Measurements from ENCODE around the gene SYT12.
A peak's percentile ranks its signal among the peaks of the same experiment; 100 is the strongest.

The SYT12 gene, protein sequence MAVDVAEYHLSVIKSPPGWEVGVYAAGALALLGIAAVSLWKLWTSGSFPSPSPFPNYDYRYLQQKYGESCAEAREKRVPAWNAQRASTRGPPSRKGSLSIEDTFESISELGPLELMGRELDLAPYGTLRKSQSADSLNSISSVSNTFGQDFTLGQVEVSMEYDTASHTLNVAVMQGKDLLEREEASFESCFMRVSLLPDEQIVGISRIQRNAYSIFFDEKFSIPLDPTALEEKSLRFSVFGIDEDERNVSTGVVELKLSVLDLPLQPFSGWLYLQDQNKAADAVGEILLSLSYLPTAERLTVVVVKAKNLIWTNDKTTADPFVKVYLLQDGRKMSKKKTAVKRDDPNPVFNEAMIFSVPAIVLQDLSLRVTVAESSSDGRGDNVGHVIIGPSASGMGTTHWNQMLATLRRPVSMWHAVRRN

DNA sequence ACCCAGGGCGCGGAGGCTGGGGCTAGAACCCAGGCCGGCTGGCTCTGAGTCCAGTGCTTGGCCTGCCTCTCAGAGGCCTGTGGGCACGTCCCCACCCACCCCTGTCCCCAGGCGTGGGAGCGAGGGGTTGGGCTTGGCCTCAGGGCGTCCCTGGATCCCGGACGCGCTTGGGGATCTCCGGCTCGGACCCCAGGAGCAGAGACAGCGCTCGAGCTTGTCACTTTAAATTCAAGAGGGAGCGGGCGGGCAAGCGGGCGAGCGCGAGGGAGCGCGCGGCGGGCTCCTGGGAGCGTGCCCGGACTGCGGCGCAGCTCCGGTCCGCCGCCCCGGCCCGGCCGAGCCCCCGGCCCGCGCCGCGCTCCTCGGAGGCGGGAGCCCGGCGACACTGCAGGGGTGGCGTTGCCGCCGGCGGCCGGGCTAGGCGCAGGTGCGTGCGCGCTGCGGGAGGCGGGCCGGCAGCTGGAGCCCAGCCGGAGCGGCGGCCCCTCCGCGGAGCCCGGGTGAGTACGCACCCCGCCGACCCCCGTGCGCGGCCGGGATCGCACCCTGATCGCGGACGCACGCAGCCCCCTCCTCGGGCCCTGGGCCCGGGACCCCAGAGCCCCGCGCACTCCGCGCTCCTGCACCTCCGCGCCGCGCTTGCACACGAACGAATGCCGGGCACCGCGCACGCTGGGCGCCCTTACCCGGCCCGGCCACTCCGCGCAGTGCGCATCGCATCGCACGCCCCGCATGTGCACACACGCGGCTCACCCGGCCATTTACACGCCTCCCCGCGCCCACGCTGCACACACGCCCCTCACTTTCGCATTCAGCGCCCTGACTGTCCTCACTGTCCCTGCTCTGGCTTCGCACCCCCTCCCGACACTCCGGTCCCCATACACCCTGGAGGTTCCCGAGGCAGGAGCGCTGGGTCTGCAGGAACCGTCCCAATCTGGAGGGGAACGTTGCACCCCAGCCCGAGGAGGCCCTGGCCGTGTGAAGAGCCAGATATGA is at the start of gene SYT12:
TSS of gene SYT12 (plus strand) at position 174 of the 996 bp plus-strand sequence. CDS start 7,011 bp downstream, outside the sequence.
- Mint-ChIP-seq H3K36me3 (peaks cover 5% of the 10 kb centered on the region), H3K4me1 (peaks cover 53% of the 10 kb centered on the region), H3K27me3 (peaks cover 87% of the 10 kb centered on the region), H3K4me3 (peak within 1 kb of the TSS; percentile 65), H3K9me3 (peaks cover 5% of the 10 kb centered on the region), H3K27ac (no peak within 1 kb of the TSS)
- no peak for ATAC-seq

DNA sequence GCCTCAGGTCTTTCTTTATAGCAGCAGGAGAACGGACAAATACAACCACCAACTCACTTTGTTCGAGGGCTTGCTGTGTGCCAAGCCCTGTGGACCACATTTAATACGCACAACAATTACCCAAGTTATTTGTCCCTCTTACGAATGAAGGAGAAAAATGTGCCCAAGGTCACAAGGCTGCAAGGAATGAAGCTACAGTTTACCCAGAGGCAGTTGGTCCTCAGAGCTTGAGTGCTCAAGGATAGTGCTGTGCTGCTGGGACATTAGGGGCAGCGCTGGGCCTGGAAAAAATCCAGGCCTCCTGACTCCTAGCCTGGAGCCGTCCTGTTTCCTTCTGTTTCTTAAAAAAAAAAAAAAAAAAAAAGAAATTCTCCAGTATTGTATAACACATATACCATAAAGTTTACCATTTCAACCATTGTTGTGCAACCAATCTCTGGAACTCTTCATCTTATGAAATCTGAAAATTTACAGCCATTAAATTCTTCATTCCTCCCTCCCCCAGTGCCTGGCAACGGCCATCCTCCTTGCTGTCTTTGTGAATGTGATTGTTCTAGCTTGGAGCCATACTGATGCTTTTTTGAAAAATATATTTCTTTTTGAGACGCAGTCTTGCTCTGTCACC is 48.9 kb upstream of the SYT12 start:
- H3K4me3 Mint-ChIP-seq, result no peak overlapping the region
- no peak overlapping the region for H3K27ac Mint-ChIP-seq
- H3K36me3 Mint-ChIP-seq, result peaks cover 4% of the 10 kb centered on the region
- H3K27me3 Mint-ChIP-seq, result peaks cover 50% of the 10 kb centered on the region
- H3K9me3 Mint-ChIP-seq, result peaks cover 4% of the 10 kb centered on the region
- ATAC-seq, result no peak
- H3K4me1 Mint-ChIP-seq, result no peaks in the 10 kb centered on the region

DNA sequence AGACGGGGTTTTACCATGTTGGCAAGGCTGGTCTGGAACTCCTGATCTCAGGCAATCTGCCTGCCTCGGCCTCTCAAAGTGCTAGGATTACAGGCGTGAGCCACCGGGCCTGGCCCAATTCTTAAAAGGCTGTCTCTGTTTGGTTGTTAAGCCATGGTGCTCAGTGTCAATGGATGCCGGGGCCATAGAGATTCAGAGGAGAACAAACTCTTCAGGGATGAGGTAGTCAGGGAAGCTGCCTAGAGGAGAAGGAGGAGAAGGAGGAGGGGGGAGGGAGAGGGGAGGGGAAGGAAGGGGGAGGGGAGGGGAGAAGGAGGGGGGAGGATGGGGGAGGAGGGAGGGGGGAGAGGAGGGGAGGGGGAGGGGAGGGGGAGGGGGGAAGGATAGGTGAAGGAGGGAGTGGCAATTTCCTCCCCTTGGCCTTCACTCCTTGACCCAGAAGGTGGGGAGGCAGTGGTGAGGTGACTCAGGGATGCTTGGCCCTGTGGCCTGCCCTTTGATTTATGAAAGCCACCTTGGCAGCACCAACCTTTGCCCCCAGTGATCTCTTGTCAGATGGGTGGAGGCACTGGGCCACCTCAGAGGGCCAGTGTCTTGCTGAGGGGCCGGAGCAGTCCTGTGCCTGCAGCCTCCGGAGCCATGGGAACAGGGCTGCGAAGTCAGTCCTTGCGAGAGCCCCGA is 48.1 kb upstream of the SYT12 start, which contains the start of gene C11orf86:
TSS of gene C11orf86 (plus strand) at position 581 of the 681 bp plus-strand sequence. CDS start at position 640, 59 bp downstream.
- ATAC-seq, result no peak
- H3K27ac Mint-ChIP-seq, result no peak within 1 kb of the TSS
- peaks cover 4% of the 10 kb centered on the region for H3K36me3 Mint-ChIP-seq
- H3K9me3 Mint-ChIP-seq, result peaks cover 7% of the 10 kb centered on the region
- H3K4me3 Mint-ChIP-seq, result no peak within 1 kb of the TSS
- H3K4me1 Mint-ChIP-seq, result no peaks in the 10 kb centered on the region
- peaks cover 55% of the 10 kb centered on the region for H3K27me3 Mint-ChIP-seq

DNA sequence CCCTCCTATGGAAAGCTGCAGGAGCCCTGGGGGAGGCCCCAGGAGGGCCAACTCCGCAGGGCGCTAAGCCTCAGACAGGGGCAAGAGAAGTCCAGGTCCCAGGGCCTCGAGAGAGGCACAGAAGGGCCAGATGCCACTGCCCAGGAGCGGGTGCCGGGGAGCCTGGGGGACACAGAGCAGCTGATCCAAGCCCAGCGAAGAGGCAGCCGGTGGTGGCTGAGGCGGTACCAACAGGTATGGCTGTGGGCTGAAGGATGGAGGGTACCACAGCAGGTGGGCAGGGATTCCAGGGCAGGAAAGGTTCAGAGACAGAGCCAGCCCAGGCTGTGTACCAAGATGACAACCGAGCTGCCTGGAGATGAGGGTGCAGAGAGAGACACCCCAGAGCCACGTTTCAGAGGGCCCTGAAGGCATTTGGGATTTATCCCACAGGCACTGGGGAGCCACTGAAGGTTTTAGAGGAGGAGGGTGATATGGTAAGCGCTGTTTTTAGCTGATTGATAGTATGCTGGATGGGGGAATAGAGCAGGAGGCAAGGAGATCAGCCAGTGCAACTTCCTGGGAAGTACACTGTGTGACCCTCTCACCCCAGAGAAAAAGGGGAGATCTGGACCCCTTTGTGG is 47.4 kb upstream of the SYT12 start:
- no peak for ATAC-seq
- H3K9me3 Mint-ChIP-seq, result peaks cover 6% of the 10 kb centered on the region
- no peaks in the 10 kb centered on the region for H3K4me1 Mint-ChIP-seq
- H3K36me3 Mint-ChIP-seq, result peaks cover 4% of the 10 kb centered on the region
- H3K27ac Mint-ChIP-seq, result no peak overlapping the region
- H3K27me3 Mint-ChIP-seq, result peaks cover 55% of the 10 kb centered on the region
- H3K4me3 Mint-ChIP-seq, result no peak overlapping the region

DNA sequence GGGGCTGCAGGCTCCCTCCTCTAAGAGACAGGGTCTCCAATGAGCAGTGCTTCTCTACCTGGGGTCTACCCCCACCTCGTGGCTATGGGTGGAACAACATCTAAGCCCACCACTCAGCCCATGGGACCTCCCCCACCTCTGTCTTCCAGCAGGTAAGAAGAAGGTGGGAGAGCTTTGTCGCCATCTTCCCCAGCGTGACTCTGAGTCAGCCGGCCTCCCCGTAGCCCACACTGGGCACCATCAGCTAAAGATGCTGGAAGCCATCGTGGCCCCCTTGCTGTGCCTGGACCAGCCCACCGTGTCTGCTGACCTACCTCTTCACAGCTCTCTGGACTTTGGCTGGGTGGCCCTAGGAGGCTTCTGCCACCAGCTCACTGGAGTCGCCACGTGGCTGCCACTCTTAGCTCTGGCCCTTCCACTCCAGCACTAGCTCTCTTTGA is 46.9 kb upstream of the SYT12 start:
- no peak overlapping the region for H3K27ac Mint-ChIP-seq
- peaks cover 50% of the 10 kb centered on the region for H3K27me3 Mint-ChIP-seq
- H3K36me3 Mint-ChIP-seq, result no peaks in the 10 kb centered on the region
- no peaks in the 10 kb centered on the region for H3K4me1 Mint-ChIP-seq
- no peak overlapping the region for H3K4me3 Mint-ChIP-seq
- ATAC-seq, result no peak
- H3K9me3 Mint-ChIP-seq, result peaks cover 3% of the 10 kb centered on the region

DNA sequence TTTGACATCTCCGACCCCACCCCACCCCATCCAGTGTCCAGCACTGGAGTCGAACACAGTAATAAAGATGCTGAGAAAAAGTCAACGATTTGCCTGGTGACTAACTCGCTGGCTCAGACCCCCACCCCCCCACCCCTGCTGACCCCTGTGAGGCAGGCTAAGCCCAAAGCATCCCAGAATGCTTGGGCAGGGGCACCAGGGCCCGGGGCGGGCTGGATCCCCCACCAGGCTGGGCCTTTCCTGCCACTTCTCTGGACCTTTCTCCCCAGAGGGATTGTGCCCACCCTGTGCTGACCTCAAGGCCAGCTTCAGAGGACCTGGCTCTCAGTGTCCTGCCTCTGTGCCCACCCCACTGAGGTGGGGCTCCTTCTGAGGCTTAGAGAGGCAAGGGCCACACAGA is 46.0 kb upstream of the SYT12 start:
- no peak for ATAC-seq
- H3K27ac Mint-ChIP-seq, result no peak overlapping the region

DNA sequence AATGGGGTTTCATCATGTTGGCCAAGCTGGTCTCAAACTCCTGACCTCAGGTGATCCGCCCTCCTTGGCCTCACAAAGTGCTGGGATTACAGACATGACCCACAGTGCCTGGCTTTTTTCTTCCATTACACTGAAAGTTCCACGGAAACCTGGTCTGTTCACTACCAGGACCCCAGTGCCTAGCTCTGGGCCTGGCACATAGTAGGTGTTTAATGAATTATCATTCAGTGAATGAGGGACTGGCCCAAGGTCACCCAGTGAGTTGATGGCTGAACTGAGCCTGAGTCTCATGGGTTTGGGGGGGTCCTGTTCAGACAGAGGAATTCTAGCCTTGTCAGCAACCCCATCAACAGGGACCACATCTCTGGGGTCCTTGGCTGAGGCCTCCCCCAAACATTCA is 44.7 kb upstream of the SYT12 start:
- H3K27ac Mint-ChIP-seq, result no peak overlapping the region
- H3K4me1 Mint-ChIP-seq, result no peaks in the 10 kb centered on the region
- peaks cover 50% of the 10 kb centered on the region for H3K27me3 Mint-ChIP-seq
- no peak for ATAC-seq
- peaks cover 3% of the 10 kb centered on the region for H3K9me3 Mint-ChIP-seq
- no peak overlapping the region for H3K4me3 Mint-ChIP-seq
- H3K36me3 Mint-ChIP-seq, result no peaks in the 10 kb centered on the region

More for the DNA sequence above, 46.0 kb upstream of the SYT12 start:
- Mint-ChIP-seq H3K4me3 (no peak overlapping the region), H3K9me3 (peaks cover 3% of the 10 kb centered on the region), H3K36me3 (no peaks in the 10 kb centered on the region), H3K27me3 (peaks cover 44% of the 10 kb centered on the region), H3K4me1 (no peaks in the 10 kb centered on the region)

DNA sequence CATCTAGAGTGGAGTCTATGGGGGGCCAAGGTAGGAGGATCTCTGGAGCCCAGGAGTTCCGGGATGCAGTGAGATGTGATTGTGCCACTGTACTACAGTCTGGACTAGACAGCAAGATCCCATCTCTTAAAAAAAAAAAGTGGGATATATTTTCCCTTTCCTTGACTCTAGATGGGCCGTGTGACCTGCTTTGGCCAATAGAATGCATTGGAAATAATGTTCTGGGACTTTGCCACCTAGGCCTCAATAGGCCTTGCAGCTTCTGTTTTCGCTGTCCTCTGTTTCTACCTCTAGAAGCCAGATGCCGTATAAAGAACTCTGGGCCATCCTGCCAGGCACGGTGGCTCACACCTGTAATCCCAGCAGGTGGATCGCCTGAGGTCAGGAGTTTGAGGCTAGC is 44.2 kb upstream of the SYT12 start:
- no peak overlapping the region for H3K4me3 Mint-ChIP-seq

DNA sequence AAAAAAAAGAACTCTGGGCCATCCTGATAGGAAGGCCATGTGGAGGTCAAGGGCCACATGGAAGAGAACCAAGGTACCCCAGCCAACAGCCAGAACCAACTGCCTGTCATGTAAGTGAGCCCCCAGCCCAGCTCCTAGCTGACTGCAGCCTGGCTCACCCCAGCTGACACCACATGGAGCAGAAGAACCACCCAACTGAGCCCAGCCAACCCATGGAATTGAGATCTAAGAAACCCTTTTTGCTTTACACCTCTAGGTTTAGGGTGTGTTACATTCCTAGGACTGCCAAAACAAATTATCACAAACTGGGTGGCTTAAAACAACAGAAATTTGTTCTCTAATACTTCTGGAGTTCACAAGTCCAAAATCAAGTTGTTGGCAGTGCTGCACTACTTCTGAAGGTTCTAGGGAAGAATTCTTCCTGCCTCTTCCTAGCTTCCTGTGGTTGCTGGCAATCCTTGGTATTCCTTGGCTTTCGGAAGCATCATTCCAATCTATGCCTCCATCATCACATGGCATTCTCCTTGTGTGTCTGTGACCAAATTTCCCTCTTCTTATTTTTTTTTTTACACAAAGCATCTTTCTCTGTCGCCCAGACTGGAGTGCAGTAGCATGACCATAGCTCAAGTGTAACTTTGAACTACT is 43.5 kb upstream of the SYT12 start:
- no peak overlapping the region for H3K4me3 Mint-ChIP-seq

More for the DNA sequence above, 44.2 kb upstream of the SYT12 start:
- ATAC-seq, result no peak
- H3K27me3 Mint-ChIP-seq, result peaks cover 53% of the 10 kb centered on the region
- H3K27ac Mint-ChIP-seq, result no peak overlapping the region
- peaks cover 3% of the 10 kb centered on the region for H3K9me3 Mint-ChIP-seq
- H3K4me1 Mint-ChIP-seq, result no peaks in the 10 kb centered on the region
- H3K36me3 Mint-ChIP-seq, result no peaks in the 10 kb centered on the region

DNA sequence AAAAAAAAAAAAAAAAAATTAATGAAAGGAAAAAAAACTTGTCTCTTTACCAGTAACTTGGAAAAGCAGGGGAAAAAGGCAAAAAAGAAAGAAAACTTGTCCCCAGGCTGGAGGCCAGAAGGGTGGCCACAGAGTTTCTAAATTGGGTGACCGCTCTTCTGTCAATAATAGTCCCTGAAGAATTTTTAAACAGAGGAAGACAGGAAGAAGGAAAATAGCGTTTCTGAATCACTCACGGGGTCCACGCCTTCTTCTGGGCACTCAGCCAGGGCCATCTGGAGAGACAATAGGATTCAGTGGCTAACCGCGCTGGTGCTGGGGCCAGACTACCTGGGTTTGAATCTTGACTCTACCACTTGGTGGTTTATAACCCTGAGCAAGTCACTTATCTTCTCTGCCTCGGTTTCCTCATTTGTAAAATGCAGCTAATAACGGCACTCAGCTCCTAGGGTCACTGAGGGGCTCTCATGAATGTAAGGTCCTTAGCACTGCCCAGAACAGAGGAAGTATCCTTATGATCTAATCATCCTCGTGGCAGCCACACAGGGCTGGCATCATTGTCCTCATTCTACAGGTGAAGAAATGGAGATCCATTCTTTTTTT is 40.9 kb upstream of the SYT12 start:
- Mint-ChIP-seq H3K36me3 (no peaks in the 10 kb centered on the region), H3K4me3 (no peak overlapping the region), H3K27ac (no peak overlapping the region), H3K4me1 (no peaks in the 10 kb centered on the region), H3K27me3 (peaks cover 53% of the 10 kb centered on the region), H3K9me3 (peaks cover 3% of the 10 kb centered on the region)
- ATAC-seq, result no peak

More for the DNA sequence above, 43.5 kb upstream of the SYT12 start:
- Mint-ChIP-seq H3K4me1 (no peaks in the 10 kb centered on the region), H3K36me3 (no peaks in the 10 kb centered on the region), H3K27ac (no peak overlapping the region), H3K27me3 (peaks cover 58% of the 10 kb centered on the region), H3K9me3 (peaks cover 3% of the 10 kb centered on the region)
- no peak for ATAC-seq

DNA sequence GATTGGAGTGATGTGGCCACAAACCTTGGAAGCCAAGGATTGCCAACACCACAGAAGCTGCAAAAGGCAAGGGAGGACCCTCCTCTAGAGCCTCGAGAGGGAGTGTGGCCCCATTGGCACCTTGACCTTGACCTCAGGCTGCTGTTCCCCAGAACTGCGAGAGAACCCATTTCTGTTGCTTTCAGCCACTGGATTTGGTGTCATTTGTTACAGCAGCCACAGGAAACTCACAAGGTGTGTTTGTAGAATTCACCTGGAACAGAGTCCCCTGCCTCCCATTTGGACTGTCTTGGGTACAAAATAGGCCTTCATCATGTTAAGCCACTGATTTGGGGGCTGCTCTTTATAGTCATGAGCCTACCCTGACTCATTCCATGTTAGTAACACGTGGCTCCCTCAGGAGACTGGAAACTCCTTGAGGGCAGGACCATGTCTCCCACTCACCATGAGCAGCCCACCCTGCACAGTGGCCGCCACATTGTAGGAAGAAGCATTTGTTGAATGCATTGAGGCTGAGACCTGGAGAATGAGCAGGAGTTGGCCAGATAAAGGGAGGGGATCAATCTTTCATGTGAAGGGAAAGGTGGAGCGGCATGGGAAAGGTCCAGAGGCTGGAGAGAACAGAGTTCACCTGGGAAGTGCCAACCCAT is 39.5 kb upstream of the SYT12 start:
- H3K27ac Mint-ChIP-seq, result no peak overlapping the region
- no peak overlapping the region for H3K4me3 Mint-ChIP-seq
- H3K9me3 Mint-ChIP-seq, result peaks cover 3% of the 10 kb centered on the region
- H3K36me3 Mint-ChIP-seq, result no peaks in the 10 kb centered on the region
- H3K4me1 Mint-ChIP-seq, result no peaks in the 10 kb centered on the region
- peaks cover 67% of the 10 kb centered on the region for H3K27me3 Mint-ChIP-seq
- no peak for ATAC-seq

DNA sequence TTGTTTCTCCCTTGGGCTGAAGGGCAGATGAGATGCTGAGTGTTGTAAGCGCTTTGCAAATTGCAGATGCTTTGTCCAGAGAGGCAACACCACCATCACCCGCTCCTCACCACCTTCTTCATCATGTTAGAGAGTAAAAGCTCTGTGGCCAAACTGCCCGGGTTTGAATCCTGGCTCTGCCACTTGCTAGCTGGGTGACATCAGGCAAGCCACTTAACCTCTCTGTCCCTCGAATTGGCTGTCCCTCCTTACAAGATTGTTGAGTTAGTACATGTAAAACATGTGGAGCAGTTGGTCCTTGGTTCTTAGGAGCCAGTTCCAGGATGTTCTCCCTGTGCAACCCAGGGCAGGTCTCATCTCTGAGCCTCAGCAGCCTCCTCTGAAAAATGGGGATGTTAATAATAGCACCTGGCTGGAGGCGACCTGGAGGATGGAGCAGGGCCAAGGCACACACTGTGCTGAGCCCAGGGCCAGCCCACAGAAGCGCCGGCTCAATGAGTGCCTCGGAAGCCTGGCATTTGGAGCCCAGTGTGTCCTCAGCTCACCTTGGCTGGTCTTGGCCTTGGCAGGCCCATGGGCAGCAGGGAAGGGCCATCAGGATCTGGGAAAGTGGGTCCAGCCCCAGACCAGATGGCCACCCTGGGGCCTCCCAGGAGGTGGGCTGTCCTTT is 37.3 kb upstream of the SYT12 start:
- H3K4me1 Mint-ChIP-seq, result no peaks in the 10 kb centered on the region
- ATAC-seq, result no peak
- H3K4me3 Mint-ChIP-seq, result no peak overlapping the region
- H3K27ac Mint-ChIP-seq, result no peak overlapping the region
- peaks cover 78% of the 10 kb centered on the region for H3K27me3 Mint-ChIP-seq
- no peaks in the 10 kb centered on the region for H3K9me3 Mint-ChIP-seq
- no peaks in the 10 kb centered on the region for H3K36me3 Mint-ChIP-seq

DNA sequence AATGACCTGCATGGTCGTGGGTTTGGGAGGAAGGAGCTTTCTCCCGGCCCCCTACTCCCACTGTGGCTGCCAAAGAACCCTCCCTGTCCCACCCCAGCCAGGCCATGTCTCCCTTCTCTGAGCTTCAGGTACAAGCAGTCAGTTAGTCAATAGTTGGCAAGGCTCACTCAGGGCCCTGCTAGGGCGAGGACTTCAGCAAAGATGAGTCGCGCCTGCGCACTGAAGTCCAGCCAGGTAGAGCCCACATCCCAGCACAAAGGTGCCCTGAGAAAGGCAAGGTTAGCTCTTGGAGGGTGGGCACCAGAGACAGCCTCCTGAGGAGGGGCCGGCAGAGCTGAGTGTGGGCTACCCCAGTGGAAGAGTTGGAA is 36.8 kb upstream of the SYT12 start:
- peaks cover 79% of the 10 kb centered on the region for H3K27me3 Mint-ChIP-seq
- no peaks in the 10 kb centered on the region for H3K36me3 Mint-ChIP-seq
- no peak overlapping the region for H3K4me3 Mint-ChIP-seq
- H3K9me3 Mint-ChIP-seq, result no peaks in the 10 kb centered on the region
- no peak overlapping the region for H3K27ac Mint-ChIP-seq
- no peaks in the 10 kb centered on the region for H3K4me1 Mint-ChIP-seq
- no peak for ATAC-seq
